ENCODE data around the gene GNG12. TPM values are rescaled to one million over a fixed set of nuclear protein-coding genes. Genes with fewer than 3 reads are reported as not detected.

GNG12 gene
- total RNA-seq, 4 donors from 2014 or later: 17.9 to 24.5 (median 22.1) TPM

DNA sequence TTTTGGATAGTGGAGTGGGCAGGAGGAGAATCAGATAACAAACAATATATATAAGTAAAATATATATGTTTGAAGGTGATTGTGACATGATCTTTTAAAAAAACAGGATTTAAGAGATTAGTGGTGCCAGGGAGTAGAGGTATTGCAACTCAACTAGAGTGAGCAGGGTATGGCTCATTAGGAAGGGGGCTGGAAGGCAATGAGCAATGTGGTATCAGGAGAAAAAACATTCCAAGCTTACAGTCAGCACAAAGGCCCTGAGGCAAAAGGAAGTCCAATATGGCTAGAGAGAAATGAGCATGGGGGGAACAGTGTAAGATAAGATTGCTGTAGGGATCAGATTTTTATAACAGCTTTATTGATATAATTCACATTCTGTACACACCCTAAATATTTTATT is 153.6 kb downstream of the GNG12 start:
- no peak overlapping the region for H3K27ac ChIP-seq
- no peak for ATAC-seq

DNA sequence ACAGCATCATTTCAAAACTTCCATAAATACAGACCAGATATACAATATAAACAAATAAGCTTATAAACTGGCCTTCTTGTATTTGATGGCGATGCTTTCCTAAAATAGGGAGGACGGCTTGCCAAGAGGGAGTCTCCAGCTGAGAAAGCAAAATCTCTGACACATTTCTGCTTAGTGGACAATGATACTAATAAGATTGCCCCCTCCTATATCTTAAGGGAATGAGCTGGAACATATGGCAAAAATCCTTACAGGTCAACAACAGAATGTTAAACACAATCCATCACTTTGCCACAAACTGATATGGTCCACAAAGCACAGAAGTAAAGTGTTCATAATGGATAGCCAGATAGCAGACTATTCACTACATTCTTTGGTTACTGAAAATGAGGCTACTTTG is 155.3 kb downstream of the GNG12 start:
- Histone ChIP-seq H3K27ac (no peak overlapping the region), H3K36me3 (no peaks in the 10 kb centered on the region), H3K27me3 (no peaks in the 10 kb centered on the region), H3K9me3 (no peaks in the 10 kb centered on the region), H3K4me1 (peaks cover 12 to 21% of the 10 kb centered on the region in 2 donors), H3K4me3 (no peak overlapping the region)
- no peak for TF ChIP-seq POLR2A (IDR thresholded peaks at IDR 0.05)
- TF ChIP-seq, protein P1, sequence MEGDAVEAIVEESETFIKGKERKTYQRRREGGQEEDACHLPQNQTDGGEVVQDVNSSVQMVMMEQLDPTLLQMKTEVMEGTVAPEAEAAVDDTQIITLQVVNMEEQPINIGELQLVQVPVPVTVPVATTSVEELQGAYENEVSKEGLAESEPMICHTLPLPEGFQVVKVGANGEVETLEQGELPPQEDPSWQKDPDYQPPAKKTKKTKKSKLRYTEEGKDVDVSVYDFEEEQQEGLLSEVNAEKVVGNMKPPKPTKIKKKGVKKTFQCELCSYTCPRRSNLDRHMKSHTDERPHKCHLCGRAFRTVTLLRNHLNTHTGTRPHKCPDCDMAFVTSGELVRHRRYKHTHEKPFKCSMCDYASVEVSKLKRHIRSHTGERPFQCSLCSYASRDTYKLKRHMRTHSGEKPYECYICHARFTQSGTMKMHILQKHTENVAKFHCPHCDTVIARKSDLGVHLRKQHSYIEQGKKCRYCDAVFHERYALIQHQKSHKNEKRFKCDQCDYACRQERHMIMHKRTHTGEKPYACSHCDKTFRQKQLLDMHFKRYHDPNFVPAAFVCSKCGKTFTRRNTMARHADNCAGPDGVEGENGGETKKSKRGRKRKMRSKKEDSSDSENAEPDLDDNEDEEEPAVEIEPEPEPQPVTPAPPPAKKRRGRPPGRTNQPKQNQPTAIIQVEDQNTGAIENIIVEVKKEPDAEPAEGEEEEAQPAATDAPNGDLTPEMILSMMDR (IDR thresholded peaks at IDR 0.05 in 4 of 5, conservative IDR thresholded peaks at IDR 0.05 in 1 of 5): no peak
- intact Hi-C loops (cut with DNase I; ENCODE audit: low total_unique reads) (no loop called here), in situ Hi-C loops (cut with MboI; ENCODE audit: low sequenced_read_pairs in 4 of 4) (loop anchor here in 2 of 4 donors (25.0 kb wide), 1 partner anchor 116 kb away; no protein-coding TSS in a partner anchor)
- ATAC-seq: no peak
- no peak for DNase-seq

More for the DNA sequence above, 153.6 kb downstream of the GNG12 start:
- Histone ChIP-seq H3K36me3 (no peaks in the 10 kb centered on the region), H3K4me1 (peaks cover 16 to 24% of the 10 kb centered on the region in 2 donors), H3K4me3 (no peak overlapping the region), H3K9me3 (no peaks in the 10 kb centered on the region), H3K27me3 (no peaks in the 10 kb centered on the region)
- no peak for DNase-seq
- no peak for TF ChIP-seq POLR2A (IDR thresholded peaks at IDR 0.05)
- TF ChIP-seq, protein P1 (IDR thresholded peaks at IDR 0.05 in 4 of 5, conservative IDR thresholded peaks at IDR 0.05 in 1 of 5): no peak
- in situ Hi-C loops (cut with MboI; ENCODE audit: low sequenced_read_pairs in 4 of 4) (loop anchor here in 3 of 4 donors (10.0 to 25.0 kb wide), 2 partner anchors 115 to 117 kb away; no protein-coding TSS in a partner anchor), intact Hi-C loops (cut with DNase I; ENCODE audit: low total_unique reads) (loop anchor here (10.0 kb wide), 1 partner anchor 365 kb away; no protein-coding TSS in a partner anchor)

DNA sequence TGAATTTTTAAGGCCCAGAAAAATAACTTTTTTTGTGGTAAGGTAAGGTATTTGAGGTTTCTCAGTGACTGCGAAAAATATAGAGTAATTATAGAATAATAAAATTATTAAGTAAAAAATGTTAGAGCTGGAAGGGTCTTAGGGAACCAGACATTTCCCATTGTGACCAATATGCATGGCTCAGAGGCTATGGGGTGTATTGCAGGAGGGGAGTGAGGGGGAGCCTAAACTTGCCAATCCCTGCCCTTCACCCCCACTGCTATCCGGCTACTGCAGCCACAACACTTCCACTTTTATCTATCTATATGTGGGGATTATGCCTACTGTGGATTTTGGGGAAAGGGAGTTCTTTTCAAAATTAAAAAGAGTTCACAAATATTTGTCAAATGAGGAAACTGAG is 155.9 kb downstream of the GNG12 start:
- Histone ChIP-seq H3K4me1 (peaks cover 12 to 20% of the 10 kb centered on the region in 2 donors), H3K27me3 (no peaks in the 10 kb centered on the region), H3K27ac (no peak overlapping the region), H3K9me3 (no peaks in the 10 kb centered on the region), H3K36me3 (no peaks in the 10 kb centered on the region), H3K4me3 (no peak overlapping the region)
- no peak for TF ChIP-seq POLR2A (IDR thresholded peaks at IDR 0.05)
- TF ChIP-seq, protein P1 (IDR thresholded peaks at IDR 0.05 in 4 of 5, conservative IDR thresholded peaks at IDR 0.05 in 1 of 5): no peak
- intact Hi-C loops (cut with DNase I; ENCODE audit: low total_unique reads): no loop called here
- in situ Hi-C loops (cut with MboI; ENCODE audit: low sequenced_read_pairs in 4 of 4): loop anchor here in 2 of 4 donors (25.0 kb wide), 1 partner anchor 115 kb away; no protein-coding TSS in a partner anchor
- ATAC-seq (no peak), DNase-seq (no peak)

- intact Hi-C loops (cut with DNase I; ENCODE audit: low total_unique reads) (no loop called here), in situ Hi-C loops (cut with MboI; ENCODE audit: low sequenced_read_pairs in 4 of 4) (loop anchor here in 2 of 4 donors (25.0 kb wide), 1 partner anchor 115 kb away; no protein-coding TSS in a partner anchor)
- Histone ChIP-seq H3K36me3 (no peaks in the 10 kb centered on the region), H3K9me3 (no peaks in the 10 kb centered on the region), H3K27me3 (no peaks in the 10 kb centered on the region), H3K4me1 (peaks cover 12 to 20% of the 10 kb centered on the region in 2 donors), H3K27ac (no peak overlapping the region), H3K4me3 (no peak overlapping the region)
- DNase-seq (no peak), ATAC-seq (no peak)
- TF ChIP-seq, protein P1 (IDR thresholded peaks at IDR 0.05 in 4 of 5, conservative IDR thresholded peaks at IDR 0.05 in 1 of 5): no peak
- TF ChIP-seq POLR2A (IDR thresholded peaks at IDR 0.05): no peak
Measured at GRCh38 chr1:67676946-67677345, 156.3 kb downstream of the GNG12 start.
